ENCODE results near the gene PEAK1. TPM values are rescaled to one million over a fixed set of nuclear protein-coding genes. Genes with fewer than 3 reads are reported as not detected.
"Not testable (repeated sequence)": the region's sequence is repeated elsewhere in the genome, so short reads cannot be mapped to it uniquely, and the experiment has no call there.

PEAK1 gene
- total RNA-seq, 4 donors from 2014 or later = 91.8 to 170 (median 123) TPM

DNA sequence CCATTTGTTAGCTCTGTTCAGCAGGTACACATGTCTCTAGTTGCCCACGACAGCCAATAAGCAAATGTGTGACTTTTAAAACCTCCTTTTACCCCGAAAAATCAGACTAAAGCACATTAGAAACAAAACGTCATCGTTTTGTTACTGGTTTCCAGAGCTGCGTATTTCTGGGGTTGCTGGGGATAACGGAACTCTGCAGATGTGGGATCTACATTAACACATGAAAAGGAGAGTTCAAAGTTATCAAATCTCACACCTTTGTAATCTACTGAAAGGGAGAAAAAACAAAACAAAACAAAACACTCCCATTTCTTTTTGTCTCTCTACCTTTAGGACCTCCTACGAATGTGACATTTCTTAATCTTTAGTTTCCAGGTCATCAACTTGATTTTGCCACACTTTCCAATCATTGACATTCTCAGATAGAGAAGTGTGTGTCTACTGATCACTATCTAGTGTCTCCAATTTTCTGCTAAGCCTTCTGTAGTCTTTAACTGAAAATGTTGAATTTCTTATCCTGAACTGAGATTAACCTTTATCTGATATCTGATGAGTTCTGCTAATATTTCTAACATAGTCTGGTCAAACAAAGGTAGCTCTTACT is 256.0 kb downstream of the PEAK1 start:
- no peak overlapping the region for H3K4me3 ChIP-seq
- H3K27me3 ChIP-seq = no peaks in the 10 kb centered on the region
- no peaks in the 10 kb centered on the region for H3K9me3 ChIP-seq
- no peak for DNase-seq (ENCODE audit: extremely low spot score)
- no peak overlapping the region for H3K27ac ChIP-seq (replicated peaks in 1 of 4)
- H3K4me1 ChIP-seq = peaks cover 9 to 31% (median 18%) of the 10 kb centered on the region in 4 donors
- intact Hi-C loops (cut with DNase I) = no loop called here
- WGBS = 92% methylated on average over 7 of the region's 7 CpGs
- no peaks in the 10 kb centered on the region for H3K36me3 ChIP-seq
- TF ChIP-seq POLR2AphosphoS5 (IDR thresholded peaks at IDR 0.05) (no peak), EP300 (IDR thresholded peaks at IDR 0.05) (no peak), POLR2A (IDR thresholded peaks at IDR 0.05; ENCODE audit: low read depth) (no peak)
- TF ChIP-seq, protein P1, sequence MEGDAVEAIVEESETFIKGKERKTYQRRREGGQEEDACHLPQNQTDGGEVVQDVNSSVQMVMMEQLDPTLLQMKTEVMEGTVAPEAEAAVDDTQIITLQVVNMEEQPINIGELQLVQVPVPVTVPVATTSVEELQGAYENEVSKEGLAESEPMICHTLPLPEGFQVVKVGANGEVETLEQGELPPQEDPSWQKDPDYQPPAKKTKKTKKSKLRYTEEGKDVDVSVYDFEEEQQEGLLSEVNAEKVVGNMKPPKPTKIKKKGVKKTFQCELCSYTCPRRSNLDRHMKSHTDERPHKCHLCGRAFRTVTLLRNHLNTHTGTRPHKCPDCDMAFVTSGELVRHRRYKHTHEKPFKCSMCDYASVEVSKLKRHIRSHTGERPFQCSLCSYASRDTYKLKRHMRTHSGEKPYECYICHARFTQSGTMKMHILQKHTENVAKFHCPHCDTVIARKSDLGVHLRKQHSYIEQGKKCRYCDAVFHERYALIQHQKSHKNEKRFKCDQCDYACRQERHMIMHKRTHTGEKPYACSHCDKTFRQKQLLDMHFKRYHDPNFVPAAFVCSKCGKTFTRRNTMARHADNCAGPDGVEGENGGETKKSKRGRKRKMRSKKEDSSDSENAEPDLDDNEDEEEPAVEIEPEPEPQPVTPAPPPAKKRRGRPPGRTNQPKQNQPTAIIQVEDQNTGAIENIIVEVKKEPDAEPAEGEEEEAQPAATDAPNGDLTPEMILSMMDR (IDR thresholded peaks at IDR 0.05) = no peak

DNA sequence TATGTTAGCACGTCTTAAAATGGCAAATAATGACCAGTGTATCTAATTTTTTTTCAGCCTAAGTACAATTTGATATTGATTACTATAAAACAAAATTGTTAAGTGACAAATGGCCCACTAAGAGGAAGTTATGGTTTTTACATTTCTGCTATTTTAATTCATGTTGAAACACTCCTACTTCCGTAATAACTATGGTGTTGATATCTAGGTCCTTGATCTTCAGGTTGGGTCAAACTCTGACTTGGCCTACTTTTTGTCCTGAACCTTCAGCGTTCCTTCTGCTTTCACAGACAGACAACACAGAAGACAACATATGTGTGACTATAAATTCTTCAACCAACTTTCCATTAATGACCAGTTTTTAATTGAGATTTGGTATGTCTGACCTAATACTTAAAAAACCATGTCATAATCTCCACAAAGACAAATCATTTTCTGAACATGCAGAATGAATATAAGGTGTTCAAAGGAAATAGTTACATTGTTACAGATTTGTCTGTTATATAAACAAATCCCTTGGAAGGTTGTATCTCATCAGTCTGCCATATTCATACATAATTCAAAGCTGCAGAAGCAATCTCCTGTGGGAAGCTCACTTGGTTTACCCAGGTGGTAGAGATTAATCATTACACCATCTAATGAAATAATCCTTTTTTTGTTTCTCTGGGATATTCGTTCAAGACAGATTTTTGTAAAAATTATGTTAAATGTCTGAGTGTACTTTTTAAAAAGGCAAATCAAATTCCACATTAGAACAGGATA is 256.9 kb downstream of the PEAK1 start:
- H3K27me3 ChIP-seq = no peaks in the 10 kb centered on the region
- no peak for TF ChIP-seq EP300 (IDR thresholded peaks at IDR 0.05)
- TF ChIP-seq POLR2AphosphoS5 (IDR thresholded peaks at IDR 0.05) = no peak
- TF ChIP-seq, protein P1 (IDR thresholded peaks at IDR 0.05) = no peak
- no peak for TF ChIP-seq POLR2A (IDR thresholded peaks at IDR 0.05; ENCODE audit: low read depth)
- no peak for DNase-seq (ENCODE audit: extremely low spot score)
- peaks cover 1 to 6% (median 5%) of the 10 kb centered on the region in 4 donors for H3K36me3 ChIP-seq
- no peaks in the 10 kb centered on the region for H3K9me3 ChIP-seq
- no peak overlapping the region for H3K27ac ChIP-seq (replicated peaks in 1 of 4)
- H3K4me1 ChIP-seq = peaks cover 9 to 26% (median 16%) of the 10 kb centered on the region in 4 donors
- H3K4me3 ChIP-seq = no peak overlapping the region
- WGBS = 76% methylated on average over 4 of the region's 4 CpGs
- intact Hi-C loops (cut with DNase I) = no loop called here

DNA sequence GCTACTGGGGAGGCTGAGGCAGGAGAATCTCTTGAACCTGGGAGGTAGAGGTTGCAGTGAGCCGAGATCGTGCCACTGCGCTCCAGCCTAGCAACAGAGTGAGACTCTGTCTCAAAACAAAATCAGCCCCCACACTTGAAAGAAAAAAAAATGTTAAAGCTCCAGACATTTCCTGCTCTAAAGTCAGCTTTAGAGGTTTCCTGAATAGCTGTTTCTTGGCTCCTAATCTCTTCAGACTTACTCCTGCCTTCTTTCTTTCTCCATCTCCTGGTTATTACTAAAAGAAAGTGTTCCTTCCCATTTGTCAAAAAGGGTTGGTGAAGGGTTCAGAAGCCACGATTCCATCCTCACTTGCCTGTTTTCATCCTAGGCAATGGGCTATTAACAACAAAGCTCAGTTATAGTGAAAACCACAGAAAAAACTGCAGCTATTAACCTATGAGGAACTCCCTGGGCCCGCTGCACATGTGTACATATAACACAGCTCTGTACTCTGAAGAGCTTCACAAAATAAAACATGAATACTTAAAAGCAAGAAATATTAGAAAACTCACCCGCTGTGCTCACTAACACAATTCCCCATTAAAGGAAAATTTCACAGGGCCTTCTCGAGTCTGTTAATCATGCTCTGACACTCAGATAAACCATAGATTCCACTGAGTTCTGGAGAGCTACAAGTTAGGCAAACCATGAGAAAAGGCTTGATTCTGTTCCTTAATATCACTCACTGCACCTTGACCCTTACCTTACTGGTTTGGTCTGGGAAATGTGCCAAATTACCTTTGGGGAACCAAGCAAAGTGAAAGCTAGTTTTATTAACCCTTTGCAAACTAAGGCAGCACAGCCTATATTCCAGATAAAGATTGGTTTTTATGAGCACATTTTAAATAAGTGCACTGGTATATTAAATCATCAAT is 259.1 kb downstream of the PEAK1 start:
- no peak overlapping the region for H3K4me3 ChIP-seq
- DNase-seq (ENCODE audit: extremely low spot score) = no peak
- TF ChIP-seq POLR2AphosphoS5 (IDR thresholded peaks at IDR 0.05) (no peak), POLR2A (IDR thresholded peaks at IDR 0.05; ENCODE audit: low read depth) (no peak), EP300 (IDR thresholded peaks at IDR 0.05) (no peak)
- TF ChIP-seq, protein P1 (IDR thresholded peaks at IDR 0.05) = no peak
- peaks cover 9 to 18% (median 13%) of the 10 kb centered on the region in 4 donors for H3K4me1 ChIP-seq
- intact Hi-C loops (cut with DNase I) = no loop called here
- H3K27me3 ChIP-seq = no peaks in the 10 kb centered on the region
- no peaks in the 10 kb centered on the region for H3K9me3 ChIP-seq
- WGBS = 53% methylated on average over 7 of the region's 7 CpGs
- H3K27ac ChIP-seq (replicated peaks in 1 of 4) = no peak overlapping the region
- H3K36me3 ChIP-seq = peaks cover 9 to 27% (median 22%) of the 10 kb centered on the region in 4 donors

DNA sequence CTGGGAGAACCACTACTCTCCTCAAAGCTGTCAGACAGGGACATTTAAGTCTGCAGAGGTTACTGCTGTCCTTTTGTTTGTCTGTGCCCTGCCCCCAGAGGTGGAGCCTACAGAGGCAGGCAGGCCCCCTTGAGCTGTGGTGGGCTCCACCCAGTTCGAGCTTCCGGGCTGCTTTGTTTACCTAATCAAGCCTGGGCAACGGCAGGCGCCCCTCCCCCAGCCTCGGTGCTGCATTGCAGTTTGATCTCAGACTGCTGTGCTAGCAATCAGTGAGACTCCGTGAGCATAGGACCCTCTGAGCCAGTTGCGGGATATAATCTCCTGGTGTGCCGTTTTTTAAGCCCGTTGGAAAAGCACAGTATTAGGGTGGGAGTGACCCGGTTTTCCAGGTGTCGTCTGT is 263.9 kb downstream of the PEAK1 start:
- intact Hi-C loops (cut with DNase I); DNase-seq (ENCODE audit: extremely low spot score); H3K9me3 ChIP-seq; H3K27ac ChIP-seq (replicated peaks in 1 of 4); H3K27me3 ChIP-seq; H3K4me3 ChIP-seq: not testable (repeated sequence)
- Histone ChIP-seq H3K4me1 (peaks cover 3 to 10% (median 4%) of the 10 kb centered on the region in 4 donors), H3K36me3 (peaks cover 9 to 31% (median 26%) of the 10 kb centered on the region in 4 donors)
- 90% methylated on average over 7 of the region's 11 CpGs for WGBS

DNA sequence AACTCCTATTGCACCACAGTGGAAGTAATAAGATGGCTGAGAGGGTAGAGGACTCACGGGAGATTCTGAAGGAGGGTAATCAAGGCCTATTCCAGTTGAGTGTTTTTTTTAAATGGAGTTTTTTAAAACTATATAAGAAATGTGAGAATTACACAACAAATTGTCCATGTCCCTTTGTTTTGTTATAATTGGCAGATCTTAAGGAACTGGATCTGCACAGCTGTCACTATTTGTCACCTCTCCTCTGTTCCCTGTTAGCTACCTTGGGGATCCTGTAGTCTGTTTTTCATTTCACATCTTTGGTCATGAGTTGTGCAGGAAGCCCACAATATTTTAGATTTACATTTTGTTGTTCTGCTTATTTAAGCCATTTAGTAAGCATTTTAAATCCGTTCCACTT is 271.7 kb downstream of the PEAK1 start:
- Histone ChIP-seq H3K36me3 (peaks cover 0 to 7% (median 3%) of the 10 kb centered on the region in 4 donors), H3K4me3 (no peak overlapping the region), H3K4me1 (peaks cover 0 to 13% (median 5%) of the 10 kb centered on the region in 4 donors), H3K27me3 (no peaks in the 10 kb centered on the region), H3K27ac (replicated peaks in 1 of 4) (no peak overlapping the region), H3K9me3 (no peaks in the 10 kb centered on the region)
- intact Hi-C loops (cut with DNase I) = no loop called here
- TF ChIP-seq EP300 (IDR thresholded peaks at IDR 0.05) (no peak), POLR2A (IDR thresholded peaks at IDR 0.05; ENCODE audit: low read depth) (no peak), POLR2AphosphoS5 (IDR thresholded peaks at IDR 0.05) (no peak)
- TF ChIP-seq, protein P1 (IDR thresholded peaks at IDR 0.05) = no peak
- DNase-seq (ENCODE audit: extremely low spot score) = no peak
- 92% methylated on average over 2 of the region's 2 CpGs for WGBS
